A549 (cell line): ENCODE measurements around the gene CSDE1. TPM values are rescaled to one million over a fixed set of nuclear protein-coding genes. Genes with fewer than 3 reads are reported as not detected.

Source experiments
- ATAC-seq, 2 experiments: fragments of 200-7000 bp in 1 of 2; fragments of >200 bp in 1 of 2; cut with Nextera tagmentation in 1 of 2; cut with Tn5 transposase in 1 of 2; 3 replicates each; pipeline versions ENCODE4 v1.8.0 to v1.9.1; 2018 to 2020; ENCODE audit warnings: mild to moderate bottlenecking in 1 of 2, moderate library complexity in 1 of 2
- CTCF ChIA-PET: fragments of 300-600 bp; sonication (Branson Sonifier 250); formaldehyde crosslinking; extraction: SDS; loops from one replicate; lab custom pipeline; 2021; ENCODE audit warnings: antibody characterized with exemption, inconsistent platforms; lab: Yijun Ruan, JAX
- POLR2A ChIA-PET: fragments of 350-600 bp; formaldehyde crosslinking; extraction: SDS; loops from one replicate; lab custom pipeline; 2021; ENCODE audit warnings: antibody characterized with exemption, inconsistent platforms; lab: Yijun Ruan, JAX
- DNase-seq, 2 experiments: peaks; one replicate each; pipeline versions ENCODE4 v3.0.0 to v3.0.0-alpha.2; 2011 to 2016; ENCODE audit warnings: low read depth in 1 of 2, low spot score in 1 of 2
- FAIRE-seq: peaks from 2 replicates; lab custom pipeline; 2011; peaks lifted over from hg19 to GRCh38; lab: Jason Lieb, UNC
- H3K27ac ChIP-seq, 2 experiments: fragments of >200 bp; sonication (Bioruptor Twin); formaldehyde crosslinking; 3 replicates each; pipeline ENCODE4 v1.5.1; 2016 to 2017
- H3K4me1 ChIP-seq: fragments of >200 bp; sonication (Bioruptor Twin); formaldehyde crosslinking; 3 replicates; pipeline ENCODE4 v1.6.1; 2016
- H3K4me2 ChIP-seq: fragments of >200 bp; sonication (Bioruptor Twin); formaldehyde crosslinking; 3 replicates; pipeline ENCODE4 v1.6.1; 2016
- H3K4me3 ChIP-seq: fragments of >200 bp; sonication (Bioruptor Twin); formaldehyde crosslinking; 3 replicates; pipeline ENCODE4 v1.5.1; 2016
- H3K9me3 ChIP-seq: fragments of >200 bp; sonication (Bioruptor Twin); formaldehyde crosslinking; 3 replicates; pipeline ENCODE4 v1.6.1; 2016
- BCL3 ChIP-seq: fragments of >200 bp; sonication (Bioruptor Twin); formaldehyde crosslinking; IDR thresholded peaks from 3 replicates; pipeline ENCODE4 v1.6.1; 2016
- BHLHE40 ChIP-seq: IDR thresholded peaks from 2 replicates; pipeline ENCODE4 v1.6.1; 2012; ENCODE audit warnings: low read depth, low read length, inconsistent platforms
- CBX2 ChIP-seq: fragments of 200-600 bp; sonication (generic); IDR thresholded peaks from 2 replicates; pipeline ENCODE4 v1.6.1; 2016; ENCODE audit warnings: low read depth, mild to moderate bottlenecking, borderline replicate concordance
- CHD2 ChIP-seq: fragments of 150-350 bp; IDR thresholded peaks from 2 replicates; pipeline ENCODE4 v1.6.1; 2014; ENCODE audit warnings: low read length; ENCODE audit not compliant: partially characterized antibody
- CHD4 ChIP-seq: fragments of 200-600 bp; sonication (generic); IDR thresholded peaks from 2 replicates; pipeline ENCODE4 v1.6.1; 2016; ENCODE audit warnings: antibody characterized with exemption, mild to moderate bottlenecking, borderline replicate concordance
- EHMT2 ChIP-seq: fragments of 200-600 bp; sonication (generic); IDR thresholded peaks from 2 replicates; pipeline ENCODE4 v1.6.1; 2016; ENCODE audit warnings: antibody characterized with exemption, low read depth, mild to moderate bottlenecking, moderate library complexity
- HMGXB4 ChIP-seq: fragments of 250-450 bp; sonication (Bioruptor Pico); IDR thresholded peaks from 2 replicates; pipeline ENCODE4 v1.5.0; 2021; ENCODE audit warnings: mild to moderate bottlenecking, moderate library complexity, borderline replicate concordance
- HOXA7 ChIP-seq: fragments of 250-450 bp; sonication (Bioruptor Pico); IDR thresholded peaks from 2 replicates; pipeline ENCODE4 v1.5.0; 2020; ENCODE audit warnings: mild to moderate bottlenecking, moderate library complexity
- HOXB13 ChIP-seq: fragments of 250-450 bp; sonication (Bioruptor Pico); IDR thresholded peaks from 2 replicates; pipeline ENCODE4 v1.5.0; 2020; ENCODE audit warnings: low read depth, mild to moderate bottlenecking, moderate library complexity
- JUN ChIP-seq, 2 experiments: fragments of >200 bp; sonication (Bioruptor Twin); formaldehyde crosslinking; IDR thresholded peaks; 2 replicates in 1 of 2; 3 replicates in 1 of 2; pipeline ENCODE4 v1.6.1; 2016 to 2017
- KDM5A ChIP-seq: fragments of 200-600 bp; sonication (generic); IDR thresholded peaks from 2 replicates; pipeline ENCODE4 v1.6.1; 2016; ENCODE audit warnings: antibody characterized with exemption, mild to moderate bottlenecking
- MAFK ChIP-seq: fragments of 450-650 bp; IDR thresholded peaks from 2 replicates; pipeline ENCODE4 v1.6.1; 2014; ENCODE audit not compliant: partially characterized antibody
- MAZ ChIP-seq: fragments of 150-350 bp; IDR thresholded peaks from 2 replicates; pipeline ENCODE4 v1.6.1; 2014; ENCODE audit warnings: antibody characterized with exemption, low read depth, low read length, borderline replicate concordance
- NR3C1 ChIP-seq: fragments of >200 bp; sonication (Bioruptor Twin); formaldehyde crosslinking; IDR thresholded peaks from 3 replicates; pipeline ENCODE4 v1.6.1; 2017
- RAD21 ChIP-seq, 2 experiments: fragments of >200 bp in 1 of 2; sonication (Bioruptor Twin) in 1 of 2; formaldehyde crosslinking in 1 of 2; IDR thresholded peaks in 1 of 2; conservative IDR thresholded peaks in 1 of 2; 2 replicates in 1 of 2; 3 replicates in 1 of 2; pipeline ENCODE4 v1.6.1; 2012 to 2018; ENCODE audit warnings: inconsistent platforms in 1 of 2
- RARB ChIP-seq: fragments of 250-450 bp; sonication (Bioruptor Pico); IDR thresholded peaks from 2 replicates; pipeline ENCODE4 v1.8.0; 2021; ENCODE audit warnings: mild to moderate bottlenecking, moderate library complexity
- RCOR1 ChIP-seq: fragments of 150-350 bp; IDR thresholded peaks from 2 replicates; pipeline ENCODE4 v1.6.1; 2014; ENCODE audit warnings: antibody characterized with exemption, low read length, low read depth
- SREBF2 ChIP-seq: fragments of 450-650 bp; IDR thresholded peaks from 2 replicates; pipeline ENCODE4 v1.6.1; 2014; ENCODE audit warnings: mild to moderate bottlenecking, moderate library complexity
- TP53 ChIP-seq: fragments of 250-450 bp; sonication (Bioruptor Pico); IDR thresholded peaks from 2 replicates; pipeline ENCODE4 v1.5.0; 2021; ENCODE audit warnings: mild to moderate bottlenecking, moderate library complexity
- ZNF302 ChIP-seq: fragments of 250-450 bp; sonication (Bioruptor Pico); IDR thresholded peaks from 2 replicates; pipeline ENCODE4 v1.9.0; 2021; ENCODE audit warnings: inconsistent platforms, mild to moderate bottlenecking, moderate library complexity
- WGBS: methylation state at CpG from one replicate; pipeline ENCODE4 v1.1.6; 2017; ENCODE audit errors: missing lambda C conversion rate; 5-methylcytosine and 5-hydroxymethylcytosine counted together
- polyA plus RNA-seq, 4 experiments: library from polyadenylated mRNA; depleted of rRNA in 3 of 4; stranded (reverse); fragments of >200 nt; fragmentation: RNase III in 1 of 4; extraction: RNeasy Plus Mini Kit Qiagen cat#74134 plus additional on column Dnase treatment in 1 of 4; gene quantifications; 2 replicates in 3 of 4; 3 replicates in 1 of 4; pipeline ENCODE4 v1.2.3, GENCODE V29; 2011 to 2017
- small RNA-seq, 6 experiments: library from RNA; depleted of rRNA; stranded (forward); fragments of <200 nt; gene quantifications; one replicate each; pipeline ENCODE3, GENCODE V24; 2012

CSDE1 gene
- polyA plus RNA-seq, 2 of the 4 experiments (the other 2 are of a cell fraction) = 199 to 236 TPM

GRCh38 chr1:114668373-114668772, 89.4 kb downstream of the CSDE1 start:
- Histone ChIP-seq H3K4me3 (no peak overlapping the region), H3K27ac (no peak overlapping the region), H3K4me2 (no peak overlapping the region), H3K9me3 (no peaks in the 10 kb centered on the region), H3K4me1 (no peaks in the 10 kb centered on the region)
- ChIA-PET CTCF (interaction anchor here (0.8 to 1.7 kb wide), 2 partner anchors 9 to 161 kb away, joined by 3 to 5 read pairs; no protein-coding TSS in a partner anchor), POLR2A (no interaction called here)
- TF ChIP-seq SREBF2 = no peak
- no peak for TF ChIP-seq BCL3
- 52% methylated on average over 4 of the region's 4 CpGs for WGBS
- ATAC-seq (no peak), FAIRE-seq (no peak), DNase-seq (no peak)

- H3K4me2 ChIP-seq = no peak overlapping the region
- TF ChIP-seq MAFK (no peak), RARB (CRISPR knock-in tag) (no peak), CHD2 (no peak), RCOR1 (no peak), MAZ (no peak), HOXA7 (no peak), NR3C1 (no peak), BHLHE40 (no peak), JUN (IDR thresholded peaks at IDR 0.05) (no peak), RAD21 (conservative IDR thresholded peaks at IDR 0.05 in 1 of 2, IDR thresholded peaks at IDR 0.05 in 1 of 2) (no peak), TP53 (CRISPR knock-in tag) (no peak), KDM5A (no peak), CHD4 (no peak), HOXB13 (no peak), EHMT2 (no peak), CBX2 (no peak), ZNF302 (CRISPR knock-in tag) (no peak), HMGXB4 (no peak)
- TF ChIP-seq, all 56 proteins: peak for 0
- POLR2A ChIA-PET = no interaction called here
- ATAC-seq (no peak), FAIRE-seq (no peak), DNase-seq (no peak)
- Histone ChIP-seq H3K4me1 (no peaks in the 10 kb centered on the region), H3K4me3 (no peak overlapping the region), H3K9me3 (no peaks in the 10 kb centered on the region), H3K27ac (no peak overlapping the region)
- 40% methylated on average over 3 of the region's 3 CpGs for WGBS
- CTCF ChIA-PET = no interaction called here
Measured at GRCh38 chr1:114666954-114667353, 90.8 kb downstream of the CSDE1 start.

Small RNA genes lying within 50 kb of the gene (small RNA-seq; reads per million reads assigned to genes)
- 0 reads per million in 6 experiments for gene RN7SL432P
- 0 reads per million in 6 experiments for gene RNY1P13

Other genes with a start within 250 kb of the CSDE1 start
- gene TRIM33, start 246.8 kb downstream of the CSDE1 start, polyA plus RNA-seq (2011; rRNA removed) = 14.9 and 25.0 TPM in 2 replicates
- gene TRIM33, start 246.8 kb downstream of the CSDE1 start, polyA plus RNA-seq (2017; fragmentation: RNase III; extraction: RNeasy Plus Mini Kit Qiagen cat#74134 plus additional on column Dnase treatment) = 8.7 to 9.5 TPM (median 9.3 TPM) in 3 replicates
- 34.0 and 52.5 TPM in 2 replicates for gene BCAS2, start 176.4 kb downstream of the CSDE1 start, polyA plus RNA-seq (2011; rRNA removed)
- gene BCAS2, start 176.4 kb downstream of the CSDE1 start, polyA plus RNA-seq (2017; fragmentation: RNase III; extraction: RNeasy Plus Mini Kit Qiagen cat#74134 plus additional on column Dnase treatment) = 36.0 to 41.0 TPM (median 38.6 TPM) in 3 replicates
- gene DENND2C, start 87.9 kb downstream of the CSDE1 start, polyA plus RNA-seq (2011; rRNA removed) = 0.19 and 0.24 TPM in 2 replicates
- 0.16 to 0.20 TPM (median 0.18 TPM) in 3 replicates for gene DENND2C, start 87.9 kb downstream of the CSDE1 start, polyA plus RNA-seq (2017; fragmentation: RNase III; extraction: RNeasy Plus Mini Kit Qiagen cat#74134 plus additional on column Dnase treatment)
- not detected in 2 replicates for gene AMPD1, start 62.4 kb downstream of the CSDE1 start, polyA plus RNA-seq (2011; rRNA removed)
- gene AMPD1, start 62.4 kb downstream of the CSDE1 start, polyA plus RNA-seq (2017; fragmentation: RNase III; extraction: RNeasy Plus Mini Kit Qiagen cat#74134 plus additional on column Dnase treatment) = not detected in 3 replicates
- 42.6 and 52.2 TPM in 2 replicates for gene NRAS, start 41.2 kb downstream of the CSDE1 start, polyA plus RNA-seq (2011; rRNA removed)
- 28.4 to 28.7 TPM (median 28.7 TPM) in 3 replicates for gene NRAS, start 41.2 kb downstream of the CSDE1 start, polyA plus RNA-seq (2017; fragmentation: RNase III; extraction: RNeasy Plus Mini Kit Qiagen cat#74134 plus additional on column Dnase treatment)
- gene SIKE1, start 22.7 kb upstream of the CSDE1 start, polyA plus RNA-seq (2011; rRNA removed) = 24.6 and 28.7 TPM in 2 replicates
- 16.3 to 17.8 TPM (median 17.4 TPM) in 3 replicates for gene SIKE1, start 22.7 kb upstream of the CSDE1 start, polyA plus RNA-seq (2017; fragmentation: RNase III; extraction: RNeasy Plus Mini Kit Qiagen cat#74134 plus additional on column Dnase treatment)
- not detected in 2 replicates for gene SYCP1, start 96.9 kb upstream of the CSDE1 start, polyA plus RNA-seq (2011; rRNA removed)
- not detected in 3 replicates for gene SYCP1, start 96.9 kb upstream of the CSDE1 start, polyA plus RNA-seq (2017; fragmentation: RNase III; extraction: RNeasy Plus Mini Kit Qiagen cat#74134 plus additional on column Dnase treatment)